A673 (cell line): ENCODE results near the gene TSSC4.

Experiments
- EZH2 ChIP-seq: fragments of 200-600 bp; sonication (generic); IDR thresholded peaks from 2 replicates; pipeline ENCODE4 v1.6.1; 2017; ENCODE audit warnings: borderline replicate concordance, low read depth, mild to moderate bottlenecking, mixed read lengths, antibody characterized with exemption, low read length; ENCODE audit not compliant: poor library complexity, severe bottlenecking
- TF ChIP-seq, protein P1 (sequence below): fragments of 300-800, 200-600 bp; sonication (generic); conservative IDR thresholded peaks from 2 replicates; pipeline ENCODE4 v1.5.1; 2017; ENCODE audit warnings: low read depth, mild to moderate bottlenecking, antibody characterized with exemption, low read length, moderate library complexity, mixed read lengths

DNA sequence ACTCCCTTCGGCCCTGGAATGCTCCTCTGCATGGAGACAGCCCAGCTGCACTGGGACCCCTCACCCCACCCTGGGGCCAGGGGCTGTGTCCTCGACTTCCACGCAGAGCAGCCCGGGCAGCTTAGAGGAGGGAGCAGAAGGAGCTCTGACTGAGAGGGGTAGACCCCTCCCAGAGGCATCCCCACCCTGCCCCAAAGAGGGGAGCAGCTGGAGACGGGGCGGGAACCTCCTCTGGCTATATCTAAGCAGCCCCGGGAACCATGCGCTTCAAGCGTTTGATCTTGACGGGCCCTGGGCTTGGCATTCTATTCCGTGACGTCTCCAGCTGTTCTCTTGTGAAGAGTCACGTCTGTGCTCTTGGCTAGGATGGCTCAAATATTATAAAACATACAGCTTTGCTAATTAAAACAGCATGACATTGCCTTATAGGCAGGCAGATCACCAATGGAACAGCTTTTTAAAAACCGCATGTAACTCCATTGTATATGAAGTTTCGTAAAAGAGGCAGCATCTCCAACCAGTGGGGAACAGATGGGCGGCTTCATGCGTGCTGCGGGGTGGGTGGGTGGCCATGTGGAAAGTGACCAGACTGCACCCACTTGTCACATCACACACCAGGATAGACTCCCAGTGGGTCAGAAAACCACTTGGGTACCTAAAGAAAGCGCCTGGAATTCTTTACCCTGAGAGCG is 51.9 kb downstream of the TSSC4 start:
- TF ChIP-seq, protein P1, sequence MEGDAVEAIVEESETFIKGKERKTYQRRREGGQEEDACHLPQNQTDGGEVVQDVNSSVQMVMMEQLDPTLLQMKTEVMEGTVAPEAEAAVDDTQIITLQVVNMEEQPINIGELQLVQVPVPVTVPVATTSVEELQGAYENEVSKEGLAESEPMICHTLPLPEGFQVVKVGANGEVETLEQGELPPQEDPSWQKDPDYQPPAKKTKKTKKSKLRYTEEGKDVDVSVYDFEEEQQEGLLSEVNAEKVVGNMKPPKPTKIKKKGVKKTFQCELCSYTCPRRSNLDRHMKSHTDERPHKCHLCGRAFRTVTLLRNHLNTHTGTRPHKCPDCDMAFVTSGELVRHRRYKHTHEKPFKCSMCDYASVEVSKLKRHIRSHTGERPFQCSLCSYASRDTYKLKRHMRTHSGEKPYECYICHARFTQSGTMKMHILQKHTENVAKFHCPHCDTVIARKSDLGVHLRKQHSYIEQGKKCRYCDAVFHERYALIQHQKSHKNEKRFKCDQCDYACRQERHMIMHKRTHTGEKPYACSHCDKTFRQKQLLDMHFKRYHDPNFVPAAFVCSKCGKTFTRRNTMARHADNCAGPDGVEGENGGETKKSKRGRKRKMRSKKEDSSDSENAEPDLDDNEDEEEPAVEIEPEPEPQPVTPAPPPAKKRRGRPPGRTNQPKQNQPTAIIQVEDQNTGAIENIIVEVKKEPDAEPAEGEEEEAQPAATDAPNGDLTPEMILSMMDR = no peak
- no peak for TF ChIP-seq EZH2
